Measurements from ENCODE around the gene ZNF609.

The ZNF609 gene

GRCh38 chr15:64560501-64560900 is 100.1 kb downstream of the ZNF609 start:
- no peak overlapping the region for H3K4me3 ChIP-seq (ENCODE audit: low read depth, low read length)
- TF ChIP-seq CTCF (IDR thresholded peaks at IDR 0.05; ENCODE audit: control insufficient read depth, extremely low read depth, insufficient read depth), result no peak
- no peak for DNase-seq (ENCODE audit: low read depth)

- H3K4me3 ChIP-seq (ENCODE audit: low read depth, low read length), result no peak overlapping the region
- no peak for TF ChIP-seq CTCF (IDR thresholded peaks at IDR 0.05; ENCODE audit: control insufficient read depth, extremely low read depth, insufficient read depth)
- no peak for DNase-seq (ENCODE audit: low read depth)
Measured at GRCh38 chr15:64560998-64561397, 100.6 kb downstream of the ZNF609 start.

- no peak for TF ChIP-seq CTCF (IDR thresholded peaks at IDR 0.05; ENCODE audit: control insufficient read depth, extremely low read depth, insufficient read depth)
- DNase-seq (ENCODE audit: low read depth), result no peak
Measured at GRCh38 chr15:64562003-64562640, 101.7 kb downstream of the ZNF609 start.

GRCh38 chr15:64566102-64566501 is 105.7 kb downstream of the ZNF609 start:
- no peak for DNase-seq (ENCODE audit: low read depth)
- no peak for TF ChIP-seq CTCF (IDR thresholded peaks at IDR 0.05; ENCODE audit: control insufficient read depth, extremely low read depth, insufficient read depth)
- no peak overlapping the region for H3K4me3 ChIP-seq (ENCODE audit: low read depth, low read length)

More at GRCh38 chr15:64562003-64562640, 101.7 kb downstream of the ZNF609 start:
- no peak overlapping the region for H3K4me3 ChIP-seq (ENCODE audit: low read depth, low read length)

- TF ChIP-seq CTCF (IDR thresholded peaks at IDR 0.05; ENCODE audit: control insufficient read depth, extremely low read depth, insufficient read depth), result no peak
- no peak for DNase-seq (ENCODE audit: low read depth)
- H3K4me3 ChIP-seq (ENCODE audit: low read depth, low read length), result no peak overlapping the region
Measured at GRCh38 chr15:64566629-64567427, 106.5 kb downstream of the ZNF609 start.

GRCh38 chr15:64568765-64569164 is 108.4 kb downstream of the ZNF609 start:
- DNase-seq (ENCODE audit: low read depth), result peak; percentile 28
- TF ChIP-seq CTCF (IDR thresholded peaks at IDR 0.05; ENCODE audit: control insufficient read depth, extremely low read depth, insufficient read depth), result no peak
- no peak overlapping the region for H3K4me3 ChIP-seq (ENCODE audit: low read depth, low read length)
